DMS114 treated with DMSO at 0.1 percent for 48 hours (cell line): ENCODE measurements around the gene CLMP.

Experiments used
- DNase-seq: peaks from one replicate; lab custom pipeline; 2025; ENCODE audit not compliant: unreplicated experiment; lab: John Stamatoyannopoulos, UW

The CLMP gene, protein sequence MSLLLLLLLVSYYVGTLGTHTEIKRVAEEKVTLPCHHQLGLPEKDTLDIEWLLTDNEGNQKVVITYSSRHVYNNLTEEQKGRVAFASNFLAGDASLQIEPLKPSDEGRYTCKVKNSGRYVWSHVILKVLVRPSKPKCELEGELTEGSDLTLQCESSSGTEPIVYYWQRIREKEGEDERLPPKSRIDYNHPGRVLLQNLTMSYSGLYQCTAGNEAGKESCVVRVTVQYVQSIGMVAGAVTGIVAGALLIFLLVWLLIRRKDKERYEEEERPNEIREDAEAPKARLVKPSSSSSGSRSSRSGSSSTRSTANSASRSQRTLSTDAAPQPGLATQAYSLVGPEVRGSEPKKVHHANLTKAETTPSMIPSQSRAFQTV

GRCh38 chr11:123195188-123196059, at the start of gene CLMP:
TSS of gene CLMP (minus strand) at chr11:123195248. CDS start at chr11:123194940, 308 bp downstream.
- no peak for DNase-seq

- DNase-seq: no peak
Measured at GRCh38 chr11:123241874-123242543, 47.0 kb upstream of the CLMP start.

GRCh38 chr11:123241294-123241693, 46.2 kb upstream of the CLMP start:
- no peak for DNase-seq

DNA sequence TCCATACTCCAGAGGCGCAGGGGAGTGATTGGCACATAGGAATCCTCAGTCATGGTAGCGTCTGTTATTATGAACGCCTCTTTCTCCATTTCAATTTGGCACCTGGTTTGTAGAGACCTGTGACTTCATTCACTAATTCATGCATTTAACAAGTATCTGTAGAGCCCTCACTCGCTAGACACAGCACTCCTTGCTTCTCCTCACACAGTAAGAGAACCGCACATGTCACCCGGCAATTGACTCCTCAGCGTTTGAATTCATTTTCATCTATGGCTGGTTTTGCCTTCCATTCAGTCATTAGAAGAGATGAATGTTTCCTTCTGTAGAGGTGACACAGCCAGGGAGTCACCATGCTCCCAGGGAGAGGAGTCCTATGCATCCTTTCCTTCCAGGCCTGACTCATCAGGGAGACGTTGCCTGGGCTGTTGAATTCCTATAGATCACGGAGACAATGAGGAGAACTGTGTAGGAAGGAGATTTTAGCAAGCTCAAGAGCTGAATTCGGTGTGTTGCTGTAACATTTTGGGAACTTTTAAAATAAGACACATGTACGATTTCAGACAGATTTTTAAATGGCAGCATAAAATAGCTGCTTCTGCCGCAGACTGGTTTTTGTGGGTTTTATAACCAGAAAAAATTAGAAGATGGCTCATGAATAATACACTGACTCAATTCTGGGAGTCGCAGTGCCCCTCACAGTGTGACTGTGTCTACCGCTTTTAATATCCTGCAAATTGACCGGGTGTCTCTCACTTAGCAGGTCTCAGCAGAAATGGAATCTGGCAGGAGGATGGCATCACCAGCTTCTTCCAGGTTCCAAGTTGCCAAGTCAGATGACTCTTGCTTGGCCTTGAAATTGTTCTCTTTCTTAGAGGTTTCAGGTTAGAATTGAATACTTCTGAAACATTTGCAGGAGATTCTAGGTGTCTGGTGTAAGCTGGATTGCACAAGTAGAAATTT, 44.4 kb upstream of the CLMP start:
- DNase-seq: no peak

DNA sequence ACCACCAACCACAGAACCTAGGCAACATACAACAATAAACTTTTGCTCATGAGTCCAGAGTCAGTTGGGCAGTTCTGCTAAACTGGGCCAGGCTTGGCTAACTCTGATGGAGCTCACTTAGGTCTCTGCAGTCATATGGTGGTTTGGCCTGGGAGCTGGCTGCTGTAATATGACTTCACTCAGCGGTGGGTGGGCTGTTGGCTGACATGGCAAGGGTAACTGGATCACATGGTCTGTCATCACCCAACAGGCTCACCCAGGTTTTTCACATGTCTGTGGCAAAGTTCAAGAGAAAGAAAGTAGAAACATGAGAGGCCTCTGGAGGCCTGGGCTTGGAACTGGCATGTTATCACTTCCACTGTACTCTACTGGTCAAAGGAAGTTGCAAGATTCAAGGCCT, 43.2 kb upstream of the CLMP start:
- DNase-seq: no peak

DNA sequence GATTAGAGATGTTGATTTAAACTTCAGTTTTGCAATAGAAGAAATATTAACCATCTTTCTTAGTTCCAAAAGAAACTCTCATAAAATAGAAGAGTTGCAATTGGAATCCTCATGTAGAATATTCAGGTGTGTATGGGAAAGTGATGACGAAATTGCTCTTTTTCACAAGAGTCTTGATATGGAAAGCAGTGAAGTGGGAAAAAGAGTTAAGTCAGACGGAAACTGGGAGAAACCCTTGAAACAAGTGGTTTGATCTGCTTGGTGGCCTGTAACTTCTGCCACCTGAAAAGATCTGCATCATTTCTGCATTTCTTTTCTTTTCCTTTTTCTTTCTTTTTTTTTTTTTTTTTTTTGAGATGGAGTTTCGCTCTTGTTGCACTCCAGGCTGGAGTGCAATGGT, 41.8 kb upstream of the CLMP start:
- DNase-seq: no peak

- DNase-seq: no peak
Measured at GRCh38 chr11:123235656-123236261, 40.7 kb upstream of the CLMP start.

DNA sequence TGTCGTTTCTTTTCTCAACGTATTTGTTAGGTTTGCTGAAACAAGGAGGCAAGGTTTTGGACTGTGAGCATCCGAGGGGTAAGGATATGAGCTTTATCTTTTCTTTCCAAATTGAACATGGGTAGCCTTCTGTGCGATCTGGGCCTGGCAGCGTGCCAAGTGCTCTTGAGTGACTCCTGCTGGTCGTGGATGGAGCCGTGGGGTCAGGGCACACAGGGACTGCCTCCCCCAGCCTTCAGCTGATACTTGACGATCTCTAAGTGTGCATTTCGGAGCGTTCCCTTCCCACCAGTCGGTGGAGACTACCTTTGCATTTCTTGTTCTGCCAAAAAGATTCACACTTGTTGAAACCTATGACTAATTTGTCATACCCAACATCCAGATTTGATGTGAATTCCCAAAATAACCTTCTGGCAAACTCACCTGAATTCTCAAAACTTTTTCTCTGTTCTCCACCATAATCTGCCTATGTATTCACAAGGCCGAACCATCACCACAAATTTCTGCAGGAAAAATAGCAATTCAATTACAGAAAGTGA, 40.1 kb upstream of the CLMP start:
- no peak for DNase-seq

DNA sequence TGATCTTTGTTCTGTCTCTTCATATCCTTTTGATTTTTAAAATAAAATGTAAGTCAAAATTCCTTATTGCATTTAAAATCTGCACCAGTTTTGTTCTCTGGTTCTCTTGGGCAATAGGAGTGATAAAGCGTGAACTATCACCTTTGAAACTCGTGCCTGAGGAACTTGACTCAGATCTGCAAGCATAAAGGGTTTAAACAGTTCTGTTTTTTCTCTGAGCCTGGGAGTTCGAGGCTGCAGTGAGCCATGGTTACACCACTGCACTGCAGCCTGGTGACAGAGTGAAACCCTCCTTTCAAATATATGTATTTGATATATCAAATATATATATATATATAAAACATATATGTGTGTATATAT, 38.9 kb upstream of the CLMP start:
- no peak for DNase-seq

DNA sequence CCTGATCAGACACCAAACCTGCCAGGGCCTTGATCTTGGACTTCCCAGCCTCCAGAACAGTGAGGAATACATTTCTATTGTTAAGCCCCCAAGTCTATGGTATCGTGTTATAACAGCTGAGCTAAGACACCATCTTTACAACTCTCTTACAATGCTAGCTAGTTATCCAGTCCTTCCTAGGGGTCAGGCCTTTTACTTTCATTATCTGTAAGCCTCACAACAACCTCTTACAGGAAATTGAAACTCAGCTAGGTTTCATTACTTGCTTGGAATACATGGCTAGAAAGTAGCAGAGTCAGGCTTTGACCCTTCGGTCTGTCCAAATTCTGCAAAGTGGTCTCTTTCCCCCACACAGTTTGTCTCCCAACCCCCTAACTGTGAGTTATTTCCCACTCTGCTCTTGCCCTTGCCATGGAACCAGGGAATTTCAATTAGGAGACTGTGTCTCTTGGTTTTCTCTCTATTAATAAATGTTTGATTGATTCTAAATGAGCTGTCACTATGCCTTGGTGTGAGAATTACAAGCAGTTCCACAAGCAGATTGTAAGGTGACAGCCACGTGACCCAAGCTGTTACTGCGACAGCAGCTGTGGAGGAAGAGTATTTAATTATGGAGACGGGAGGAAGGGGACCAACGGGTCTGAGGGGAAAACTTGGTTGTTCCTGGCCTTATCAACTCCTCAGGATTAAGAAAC, 38.4 kb upstream of the CLMP start:
- no peak for DNase-seq

DNA sequence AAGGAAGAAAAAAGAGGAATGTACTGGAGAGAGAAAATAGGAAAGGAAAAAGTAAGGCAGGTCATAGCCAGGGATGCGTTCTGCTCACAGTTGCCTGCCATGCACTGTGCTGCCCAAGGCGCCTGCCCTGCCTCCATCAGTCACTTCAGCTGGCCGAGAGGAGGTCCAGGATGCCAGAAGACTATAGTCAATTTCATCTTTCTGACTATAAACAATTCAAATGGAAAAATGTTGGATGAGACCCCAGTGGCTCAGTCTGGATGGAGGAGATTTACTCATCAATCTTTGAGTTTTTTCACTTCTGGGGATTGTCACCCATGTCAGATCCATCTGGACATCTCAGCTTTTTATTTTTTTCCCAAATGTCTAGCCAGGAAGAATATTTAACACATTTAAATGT, 36.7 kb upstream of the CLMP start:
- no peak for DNase-seq

GRCh38 chr11:123231256-123231655, 36.2 kb upstream of the CLMP start:
- no peak for DNase-seq

DNA sequence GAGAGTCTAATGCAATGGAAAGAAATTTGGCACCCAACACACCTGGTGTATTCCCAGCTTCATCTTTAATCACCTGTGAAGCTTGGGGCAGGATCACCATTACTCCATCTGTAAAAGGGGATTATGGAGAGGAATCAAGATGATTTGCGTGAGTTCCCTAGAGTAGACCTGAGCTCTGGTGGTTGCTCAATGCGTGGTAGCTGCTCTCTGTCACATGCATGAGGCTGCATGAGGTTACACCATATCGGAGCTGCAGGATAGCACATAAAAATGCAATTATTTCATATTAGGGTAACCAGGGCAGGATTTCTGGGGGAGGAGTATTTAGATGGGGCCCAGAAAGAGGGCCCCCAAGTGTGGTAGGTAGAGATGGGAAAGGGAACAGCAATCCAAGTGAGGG, 35.3 kb upstream of the CLMP start:
- no peak for DNase-seq

DNA sequence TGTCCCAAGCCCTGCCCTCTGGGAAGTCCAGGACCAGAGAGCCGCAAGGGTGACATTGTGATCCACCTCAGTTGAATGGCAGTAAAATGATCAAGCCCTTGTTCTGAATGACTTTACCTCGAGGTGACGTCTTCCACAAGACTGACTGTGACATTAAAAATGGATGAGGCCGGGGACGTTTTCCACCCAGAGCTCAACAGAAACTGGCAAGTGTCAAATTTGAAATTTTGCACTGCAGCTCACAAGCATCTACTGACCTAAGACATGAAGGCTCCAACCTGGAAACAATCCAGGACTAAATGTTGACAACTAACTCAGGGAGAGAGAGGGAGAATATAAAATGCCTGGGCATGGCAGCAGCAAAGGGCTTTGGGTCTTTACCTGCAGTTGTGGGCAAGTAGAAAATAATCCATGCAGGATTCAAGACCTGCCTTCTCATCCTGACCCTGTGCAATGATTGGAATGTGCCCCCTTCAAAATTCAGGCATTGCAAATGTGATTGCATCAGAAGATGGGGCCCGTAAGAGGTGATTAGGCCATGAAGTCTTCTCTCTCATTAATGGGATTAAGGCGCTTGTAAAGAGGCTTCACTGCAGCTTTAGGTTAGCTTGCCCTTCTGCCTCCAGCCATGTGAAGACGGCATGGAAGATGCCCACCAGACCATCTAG, 33.6 kb upstream of the CLMP start:
- DNase-seq: no peak

- DNase-seq: no peak
Measured at GRCh38 chr11:123227763-123228495, 32.9 kb upstream of the CLMP start.

GRCh38 chr11:123221584-123221983, 26.5 kb upstream of the CLMP start:
- DNase-seq: no peak

DNA sequence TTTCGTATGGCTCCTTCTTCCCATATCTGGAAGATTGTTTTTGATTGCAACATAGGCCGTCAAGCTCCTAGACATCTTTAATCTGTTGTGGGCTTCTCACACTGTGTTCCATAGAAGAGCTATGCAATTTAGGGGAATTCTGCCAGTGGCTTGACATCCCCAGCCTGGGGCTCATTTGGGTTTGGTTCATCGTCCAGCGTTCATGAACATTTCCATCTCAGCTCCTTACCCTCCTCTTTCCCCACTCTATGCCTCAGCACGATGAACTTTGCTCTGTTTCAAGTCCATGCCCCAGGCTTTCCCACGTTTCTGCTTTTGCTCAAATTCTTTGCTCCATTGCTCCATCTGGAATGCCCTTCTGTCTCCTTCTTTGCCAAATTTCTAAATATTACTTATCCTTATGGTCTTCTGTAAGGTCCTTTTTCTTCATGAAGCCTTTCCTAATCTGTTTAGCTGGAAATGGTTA, 26.1 kb upstream of the CLMP start:
- no peak for DNase-seq

GRCh38 chr11:123219066-123219690, 24.1 kb upstream of the CLMP start:
- DNase-seq: no peak
